CD4-positive, alpha-beta T cell treated with Interleukin-6 for 4 hours (primary cell): Measurements from ENCODE around the gene ADAD2.

Source experiments
- DNase-seq: peaks from one replicate; pipeline ENCODE4 v3.0.0-alpha.2; 2020; ENCODE audit warnings: mixed read lengths

The ADAD2 gene

GRCh38 chr16:84177741-84178073 lies 13.2 kb upstream of the ADAD2 start:
- no peak for DNase-seq

- DNase-seq, result no peak
These were observed 12.7 kb upstream of the ADAD2 start for GRCh38 chr16:84178146-84178765.

- no peak for DNase-seq
These were observed 11.9 kb upstream of the ADAD2 start for GRCh38 chr16:84178892-84179611.

DNA sequence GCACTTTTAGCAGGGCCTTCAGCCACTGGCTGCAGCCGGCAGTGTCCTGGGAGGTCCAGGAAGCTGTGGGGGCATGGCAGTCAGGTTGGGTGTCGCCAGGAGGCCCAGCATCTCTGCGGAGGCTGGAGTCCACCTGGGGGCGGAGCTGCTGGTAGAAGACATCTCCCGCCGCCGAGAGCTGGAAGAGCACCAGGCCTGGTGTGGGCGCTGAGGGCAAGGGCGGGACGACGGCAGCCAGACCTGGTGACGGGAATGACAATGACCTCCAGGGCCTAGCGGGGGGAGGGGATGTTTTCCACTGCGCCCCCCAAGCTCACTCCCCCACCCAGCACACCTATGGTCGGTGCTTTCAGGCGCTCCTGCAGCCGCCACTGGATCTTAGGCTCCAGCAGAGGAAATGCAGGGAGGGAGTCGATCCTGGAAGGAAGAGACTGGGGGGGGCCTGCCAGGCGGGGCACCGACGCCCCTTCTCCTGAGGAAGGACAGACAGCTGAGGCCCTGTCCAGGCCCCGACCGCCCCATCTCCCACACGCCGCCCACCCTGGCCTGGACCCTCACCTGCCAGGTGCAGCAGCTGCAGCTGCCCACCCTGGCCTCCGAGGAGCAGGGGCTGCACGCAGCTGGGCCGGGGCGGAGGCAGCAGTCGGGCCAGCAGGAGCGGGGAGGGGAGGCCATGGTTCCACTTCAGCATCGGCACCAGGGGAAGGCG lies 11.2 kb upstream of the ADAD2 start:
- no peak for DNase-seq

DNA sequence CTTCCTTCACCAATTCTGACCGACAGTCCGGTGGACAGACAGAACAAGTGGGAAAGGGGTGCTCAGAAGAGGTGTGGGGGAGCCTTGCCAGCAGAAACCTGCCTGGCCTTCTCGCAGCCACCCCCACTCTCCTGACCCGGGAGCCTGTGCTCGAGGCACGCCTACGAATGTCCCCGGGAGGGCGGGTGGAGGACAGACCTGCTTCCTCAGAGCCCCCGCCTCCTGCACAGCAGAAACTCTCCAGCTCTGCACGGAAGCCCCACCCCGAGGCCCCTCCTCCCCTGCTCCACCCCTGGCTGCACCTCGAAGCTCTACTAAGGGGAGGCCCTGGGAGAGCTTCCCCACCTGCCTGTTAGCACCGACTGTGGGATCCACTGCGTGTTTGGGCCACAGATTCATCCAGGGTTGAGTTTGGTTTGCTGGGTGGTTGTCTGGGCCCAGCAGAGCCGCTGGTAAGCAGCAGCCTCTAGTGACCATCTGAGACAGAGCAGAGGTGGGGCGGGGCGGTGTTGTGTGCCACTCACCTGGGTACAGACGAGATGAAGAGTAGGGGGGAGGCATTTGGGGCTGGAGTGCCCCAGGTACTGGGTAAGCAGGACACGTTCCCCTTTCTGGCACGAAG lies 10.3 kb upstream of the ADAD2 start:
- DNase-seq, result no peak

GRCh38 chr16:84181144-84181915 lies 9.6 kb upstream of the ADAD2 start:
- no peak for DNase-seq

GRCh38 chr16:84182104-84182503 lies 8.9 kb upstream of the ADAD2 start:
- no peak for DNase-seq

- no peak for DNase-seq
These were observed 8.0 kb upstream of the ADAD2 start for GRCh38 chr16:84182680-84183571.

GRCh38 chr16:84183572-84183875 lies 7.4 kb upstream of the ADAD2 start:
- DNase-seq, result no peak

DNA sequence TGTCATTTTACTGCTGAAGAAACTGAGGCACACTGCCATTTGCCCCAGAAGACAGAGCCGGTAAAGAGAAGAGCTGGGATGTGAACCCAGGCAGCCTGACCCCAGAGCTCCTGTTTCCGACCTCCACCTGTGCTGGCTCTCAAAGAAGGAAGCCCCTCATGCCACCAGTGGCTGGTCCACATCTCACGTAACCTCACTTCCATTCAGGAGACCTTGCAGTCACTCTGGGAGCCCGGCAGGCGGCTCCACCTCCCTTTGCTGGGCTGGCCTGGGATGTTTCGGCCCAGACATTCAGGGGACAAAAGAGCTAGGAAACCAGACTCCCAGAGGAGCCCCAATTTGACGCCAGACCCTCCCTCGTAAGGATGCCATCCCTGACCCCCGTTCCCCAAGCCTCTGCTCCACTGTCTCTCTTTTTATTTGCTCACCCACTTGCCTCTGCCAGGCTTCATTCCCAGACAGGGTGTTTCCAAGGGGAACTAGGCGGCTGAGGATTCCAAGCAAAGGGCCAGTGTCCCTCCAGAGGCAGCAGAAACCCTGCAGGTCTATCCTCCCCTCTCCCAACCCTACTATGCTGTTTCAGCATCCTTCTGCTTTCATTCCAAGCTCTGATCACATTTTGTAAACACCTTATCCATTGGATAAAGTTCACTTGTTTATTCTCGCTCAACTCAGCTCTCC lies 6.9 kb upstream of the ADAD2 start:
- DNase-seq, result no peak

- DNase-seq, result no peak
These were observed 6.2 kb upstream of the ADAD2 start for GRCh38 chr16:84184775-84185174.

DNA sequence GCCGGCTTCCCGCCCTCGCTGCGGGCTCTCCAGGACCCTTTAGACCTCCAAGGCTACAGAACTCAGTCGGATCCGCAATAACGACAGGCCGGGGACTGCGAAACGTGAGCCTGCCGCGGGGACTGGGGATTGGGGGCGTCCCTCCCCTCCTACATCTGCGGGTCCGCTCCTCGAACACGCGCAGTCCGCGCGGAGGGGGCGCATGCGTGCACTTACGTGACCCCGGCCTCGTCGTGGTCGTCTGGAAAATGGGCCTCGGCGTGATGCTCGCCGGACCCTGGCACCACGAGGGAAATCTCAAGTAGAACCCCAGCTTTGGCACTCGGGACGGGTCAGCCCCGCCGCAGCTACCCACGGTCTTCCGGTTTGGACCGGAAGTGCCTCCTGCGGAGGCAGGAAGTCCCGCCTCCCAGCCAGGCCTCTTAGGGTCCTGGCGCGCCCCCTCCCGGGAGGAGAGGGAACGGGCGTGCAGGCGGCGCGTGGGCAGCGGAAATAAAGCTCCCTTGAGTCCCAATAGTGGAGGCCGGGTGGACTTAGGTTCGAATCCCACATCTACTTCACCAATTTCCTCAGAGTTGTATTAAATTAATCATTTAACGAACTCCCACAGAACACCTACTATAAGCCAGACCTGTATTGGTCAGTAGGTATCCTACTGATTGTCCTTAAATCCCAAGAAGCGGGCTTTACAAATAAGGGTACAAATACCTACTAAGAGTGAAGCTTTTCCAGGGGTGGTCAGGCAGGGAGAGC lies 4.1 kb upstream of the ADAD2 start, which contains the start of gene TAF1C:
TAF1C (minus strand) TSS at position 373 of the 753 bp plus-strand sequence. CDS start 2,069 bp downstream, outside the sequence.
- peak; percentile 93 for DNase-seq

DNA sequence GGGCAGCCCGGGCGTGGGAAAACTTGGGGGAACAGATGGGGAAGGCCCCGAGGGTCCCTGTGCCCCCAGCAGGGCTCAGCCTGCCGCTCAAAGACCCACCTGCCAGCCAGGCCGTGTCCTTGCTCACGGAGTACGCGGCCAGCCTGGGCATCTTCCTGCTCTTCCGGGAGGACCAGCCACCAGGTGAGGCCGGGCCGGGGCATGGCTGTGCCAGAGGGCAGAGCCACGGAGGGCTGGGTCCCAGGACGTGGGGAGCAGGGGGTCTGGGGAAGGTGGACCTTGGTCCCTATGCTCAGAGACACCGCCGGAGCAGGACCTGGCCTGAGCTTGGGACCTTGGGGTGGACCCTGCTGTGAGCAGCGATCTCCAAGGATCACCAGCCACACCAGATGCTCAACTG lies 509 bp downstream of the ADAD2 start:
- DNase-seq, result no peak

DNA sequence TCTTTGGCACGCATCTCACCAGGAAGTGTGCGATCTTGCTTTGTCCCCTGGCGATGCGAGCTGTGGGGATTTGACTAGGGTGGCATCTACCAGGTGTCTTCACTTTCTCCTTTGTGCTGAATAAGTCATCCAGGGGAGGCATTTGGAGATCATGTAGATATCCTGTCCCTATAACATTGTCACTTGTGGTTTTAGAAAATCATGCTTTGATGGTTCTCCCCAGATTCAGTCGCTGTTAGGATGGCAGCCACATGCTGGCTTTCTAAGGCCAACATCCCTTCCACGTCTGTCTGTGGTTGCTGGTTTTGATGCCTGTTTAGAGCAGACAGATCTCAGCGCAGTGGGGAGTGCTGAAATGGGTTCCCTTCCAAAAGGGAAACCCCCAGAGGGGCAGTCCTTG lies 2.5 kb downstream of the ADAD2 start:
- peak; percentile 25 for DNase-seq

DNA sequence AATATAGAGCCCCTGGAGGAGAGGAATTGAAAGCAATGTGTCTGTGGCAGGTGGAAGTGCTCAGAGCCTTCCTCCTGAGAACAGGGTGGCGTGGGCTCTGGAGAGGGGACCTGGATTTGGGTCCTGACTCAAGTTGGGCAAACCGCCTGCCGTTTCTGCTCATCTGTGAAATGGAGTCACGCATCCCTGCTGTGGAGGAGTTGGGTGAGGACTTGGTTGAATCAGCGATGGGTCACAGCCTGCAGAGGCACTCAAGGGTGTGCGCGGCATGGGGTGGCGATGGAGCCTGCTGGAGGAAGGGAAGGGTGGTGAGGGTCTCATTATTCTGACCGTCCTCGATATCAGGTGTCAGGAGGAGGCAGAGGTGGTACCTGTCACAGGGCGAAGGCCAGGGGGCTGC lies 3.1 kb downstream of the ADAD2 start:
- DNase-seq, result no peak

GRCh38 chr16:84194470-84195200 lies 3.7 kb downstream of the ADAD2 start:
- DNase-seq, result peak; percentile 62

GRCh38 chr16:84195201-84196093 lies 4.5 kb downstream of the ADAD2 start:
- no peak for DNase-seq

GRCh38 chr16:84196101-84196500 lies 5.1 kb downstream of the ADAD2 start:
- no peak for DNase-seq
